IPS-20b (cell line): ENCODE results near the gene FMN2.

Source experiments
- H3K27ac ChIP-seq: one replicate; pipeline ENCODE4 v1.5.1; 2013; ENCODE audit warnings: low read length
- H3K27me3 ChIP-seq: 2 replicates; pipeline ENCODE4 v1.6.1; 2013; ENCODE audit warnings: mild to moderate bottlenecking, low read length, inconsistent platforms; ENCODE audit not compliant: insufficient read depth
- H3K36me3 ChIP-seq: 2 replicates; pipeline ENCODE4 v1.6.1; 2013; ENCODE audit warnings: low read depth, mild to moderate bottlenecking, inconsistent platforms, low read length, moderate library complexity; ENCODE audit not compliant: insufficient read depth
- H3K4me1 ChIP-seq: 2 replicates; pipeline ENCODE4 v1.6.1; 2013; ENCODE audit warnings: mild to moderate bottlenecking, control low read depth, inconsistent platforms, low read length, moderate library complexity; ENCODE audit not compliant: insufficient read depth
- H3K4me3 ChIP-seq: 2 replicates; pipeline ENCODE4 v1.5.1; 2013; ENCODE audit warnings: mild to moderate bottlenecking, low read length, inconsistent platforms
- H3K9ac ChIP-seq: 2 replicates; pipeline ENCODE4 v1.6.1; 2013; ENCODE audit warnings: low read depth, mild to moderate bottlenecking, inconsistent platforms, low read length, moderate library complexity
- H3K9me3 ChIP-seq: 2 replicates; pipeline ENCODE4 v1.6.1; 2013; ENCODE audit warnings: mild to moderate bottlenecking, low read depth, low read length, inconsistent platforms; ENCODE audit not compliant: insufficient read depth

The FMN2 gene

GRCh38 chr1:240506176-240506575 is 414.5 kb downstream of the FMN2 start:
- Histone ChIP-seq H3K9me3 (no peaks in the 10 kb centered on the region), H3K4me1 (no peaks in the 10 kb centered on the region), H3K27me3 (no peaks in the 10 kb centered on the region), H3K4me3 (no peak overlapping the region), H3K27ac (no peak overlapping the region), H3K9ac (no peak overlapping the region), H3K36me3 (no peaks in the 10 kb centered on the region)

GRCh38 chr1:240508201-240508600 is 416.5 kb downstream of the FMN2 start:
- H3K36me3 ChIP-seq, result no peaks in the 10 kb centered on the region
- no peak overlapping the region for H3K27ac ChIP-seq
- no peak overlapping the region for H3K9ac ChIP-seq
- H3K4me3 ChIP-seq, result no peak overlapping the region
- no peaks in the 10 kb centered on the region for H3K4me1 ChIP-seq
- H3K9me3 ChIP-seq, result no peaks in the 10 kb centered on the region
- no peaks in the 10 kb centered on the region for H3K27me3 ChIP-seq

- H3K36me3 ChIP-seq, result no peaks in the 10 kb centered on the region
- no peak overlapping the region for H3K9ac ChIP-seq
- H3K9me3 ChIP-seq, result no peaks in the 10 kb centered on the region
- H3K27me3 ChIP-seq, result no peaks in the 10 kb centered on the region
- H3K4me3 ChIP-seq, result no peak overlapping the region
- no peak overlapping the region for H3K27ac ChIP-seq
- no peaks in the 10 kb centered on the region for H3K4me1 ChIP-seq
These were observed 417.3 kb downstream of the FMN2 start for GRCh38 chr1:240508950-240509349.

GRCh38 chr1:240511789-240512188 is 420.1 kb downstream of the FMN2 start:
- Histone ChIP-seq H3K4me3 (no peak overlapping the region), H3K36me3 (no peaks in the 10 kb centered on the region), H3K27ac (no peak overlapping the region), H3K9ac (no peak overlapping the region), H3K27me3 (no peaks in the 10 kb centered on the region), H3K9me3 (no peaks in the 10 kb centered on the region), H3K4me1 (no peaks in the 10 kb centered on the region)

GRCh38 chr1:240515505-240515904 is 423.8 kb downstream of the FMN2 start:
- H3K9me3 ChIP-seq, result no peaks in the 10 kb centered on the region
- no peak overlapping the region for H3K27ac ChIP-seq
- no peaks in the 10 kb centered on the region for H3K4me1 ChIP-seq
- no peaks in the 10 kb centered on the region for H3K36me3 ChIP-seq
- no peaks in the 10 kb centered on the region for H3K27me3 ChIP-seq
- no peak overlapping the region for H3K4me3 ChIP-seq
- H3K9ac ChIP-seq, result no peak overlapping the region

GRCh38 chr1:240516069-240516468 is 424.4 kb downstream of the FMN2 start:
- Histone ChIP-seq H3K4me3 (no peak overlapping the region), H3K9ac (no peak overlapping the region), H3K9me3 (no peaks in the 10 kb centered on the region), H3K27me3 (no peaks in the 10 kb centered on the region), H3K36me3 (no peaks in the 10 kb centered on the region), H3K4me1 (no peaks in the 10 kb centered on the region), H3K27ac (no peak overlapping the region)

- no peak overlapping the region for H3K9ac ChIP-seq
- H3K4me3 ChIP-seq, result no peak overlapping the region
- H3K36me3 ChIP-seq, result no peaks in the 10 kb centered on the region
- H3K27ac ChIP-seq, result no peak overlapping the region
- no peaks in the 10 kb centered on the region for H3K27me3 ChIP-seq
- H3K9me3 ChIP-seq, result no peaks in the 10 kb centered on the region
- H3K4me1 ChIP-seq, result no peaks in the 10 kb centered on the region
These were observed 426.2 kb downstream of the FMN2 start for GRCh38 chr1:240517891-240518290.

GRCh38 chr1:240522122-240522822 is 430.6 kb downstream of the FMN2 start:
- Histone ChIP-seq H3K4me1 (no peaks in the 10 kb centered on the region), H3K27ac (no peak overlapping the region), H3K27me3 (no peaks in the 10 kb centered on the region)

GRCh38 chr1:240524356-240525069 is 432.8 kb downstream of the FMN2 start:
- Histone ChIP-seq H3K36me3 (no peaks in the 10 kb centered on the region), H3K27me3 (no peaks in the 10 kb centered on the region), H3K9me3 (no peaks in the 10 kb centered on the region), H3K27ac (no peak overlapping the region), H3K9ac (no peak overlapping the region), H3K4me1 (no peaks in the 10 kb centered on the region), H3K4me3 (no peak overlapping the region)

More at GRCh38 chr1:240522122-240522822, 430.6 kb downstream of the FMN2 start:
- Histone ChIP-seq H3K4me3 (no peak overlapping the region), H3K36me3 (no peaks in the 10 kb centered on the region), H3K9me3 (no peaks in the 10 kb centered on the region), H3K9ac (no peak overlapping the region)
